ENCODE results near the gene AK9. TPM values are rescaled to one million over a fixed set of nuclear protein-coding genes. Genes with fewer than 3 reads are reported as not detected.

Gene AK9
- total RNA-seq, 1 donor from 2014 or later, result 5.8 TPM

DNA sequence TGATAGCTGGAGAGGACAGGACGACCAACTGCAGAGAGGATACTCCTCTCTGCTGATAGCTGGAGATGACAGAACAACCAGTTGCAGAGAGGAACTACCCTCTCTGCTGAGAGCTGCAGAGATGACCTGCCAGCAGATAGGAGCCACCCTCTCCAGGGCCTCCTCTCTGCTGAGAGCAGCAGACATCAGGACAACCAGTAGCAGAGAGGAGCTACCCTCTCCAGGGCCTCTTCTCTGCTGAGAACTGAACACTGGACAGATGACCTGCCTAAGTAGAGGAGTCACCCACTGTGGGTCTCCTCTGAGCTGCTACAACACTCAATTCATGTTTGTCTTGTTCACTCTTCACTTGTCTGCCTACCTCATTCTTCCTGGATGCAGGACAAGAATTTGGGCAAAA lies 180.6 kb downstream of the AK9 start:
- DNase-seq, result no peak

DNA sequence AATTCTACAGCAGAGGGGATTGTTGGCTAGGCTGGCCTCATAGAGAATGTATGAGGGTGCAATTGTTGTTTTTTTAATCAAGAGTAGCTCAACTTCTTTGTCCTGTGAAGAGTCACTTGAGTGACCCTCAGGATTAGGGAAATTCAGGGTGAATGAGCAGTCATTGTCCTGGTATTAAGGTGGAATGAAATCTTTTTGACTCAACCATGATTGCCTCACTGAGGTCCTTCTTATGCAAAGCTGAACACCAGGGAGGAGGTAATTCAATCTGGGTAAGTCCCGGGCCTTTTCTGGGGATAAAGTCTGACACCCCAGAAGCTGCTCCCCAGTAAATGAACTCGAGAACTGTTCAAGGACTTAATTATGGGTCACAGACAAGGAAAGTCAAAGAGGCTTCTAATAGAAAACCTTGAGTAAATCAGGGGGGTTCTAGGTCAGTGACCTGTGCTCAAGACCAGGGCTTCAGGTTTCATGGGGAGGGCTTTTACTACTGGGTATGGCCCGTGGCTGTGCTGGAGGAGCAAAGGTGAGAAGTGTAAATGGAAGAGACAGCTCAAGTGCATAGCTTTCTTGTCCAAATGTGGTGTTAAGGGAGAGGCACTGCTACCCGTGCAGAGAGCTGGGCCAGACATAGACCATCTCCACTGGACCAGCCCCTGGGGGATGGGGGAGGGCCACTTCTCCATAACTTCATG lies 182.7 kb downstream of the AK9 start:
- no peak for DNase-seq

DNA sequence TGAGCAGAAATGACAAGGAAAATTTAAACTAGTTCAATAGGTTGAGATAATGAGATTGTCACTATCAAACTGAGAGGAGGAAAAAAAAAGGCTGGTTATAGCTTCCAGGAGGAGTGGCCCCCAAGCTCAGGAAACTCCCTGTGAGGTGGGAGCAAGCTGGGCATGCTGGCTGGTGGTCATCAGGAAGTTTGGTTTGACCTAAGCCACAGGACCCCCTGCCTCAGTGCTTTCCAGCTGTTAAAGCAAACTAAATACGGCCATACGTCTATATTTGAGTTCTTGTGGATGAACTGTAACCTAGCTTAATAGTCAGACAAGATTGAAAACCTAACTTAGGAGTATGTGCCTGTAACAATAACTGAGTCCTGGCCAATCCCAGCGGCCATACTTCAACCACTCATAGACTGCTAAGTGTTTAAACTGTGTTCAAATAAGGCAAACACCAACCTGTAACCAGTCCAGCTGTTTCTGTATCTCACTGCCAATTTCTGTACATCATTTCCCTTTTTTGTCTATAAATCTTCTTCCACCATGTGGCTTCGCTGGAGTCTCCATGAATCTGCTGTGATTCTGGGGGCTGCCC lies 183.4 kb downstream of the AK9 start:
- no peak for DNase-seq

DNA sequence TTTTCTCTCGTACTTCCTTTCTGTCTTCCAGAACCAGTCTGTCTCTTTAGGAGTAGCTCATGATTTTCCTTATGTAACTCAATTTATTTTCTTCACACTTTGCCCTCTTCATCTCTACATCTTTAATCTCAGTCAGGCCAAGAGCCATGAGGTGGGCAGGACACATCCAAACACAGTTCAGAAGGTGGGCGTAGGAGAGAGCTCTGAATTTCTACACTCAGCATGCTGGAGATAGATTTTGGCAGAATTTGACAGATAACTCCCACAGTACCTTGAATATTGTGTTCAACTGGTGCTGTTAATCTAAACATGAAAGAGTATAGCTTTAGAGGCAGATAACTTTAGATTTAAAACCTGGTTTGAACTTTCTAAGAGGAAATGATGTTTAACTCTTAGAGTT lies 184.2 kb downstream of the AK9 start:
- DNase-seq, result no peak

DNA sequence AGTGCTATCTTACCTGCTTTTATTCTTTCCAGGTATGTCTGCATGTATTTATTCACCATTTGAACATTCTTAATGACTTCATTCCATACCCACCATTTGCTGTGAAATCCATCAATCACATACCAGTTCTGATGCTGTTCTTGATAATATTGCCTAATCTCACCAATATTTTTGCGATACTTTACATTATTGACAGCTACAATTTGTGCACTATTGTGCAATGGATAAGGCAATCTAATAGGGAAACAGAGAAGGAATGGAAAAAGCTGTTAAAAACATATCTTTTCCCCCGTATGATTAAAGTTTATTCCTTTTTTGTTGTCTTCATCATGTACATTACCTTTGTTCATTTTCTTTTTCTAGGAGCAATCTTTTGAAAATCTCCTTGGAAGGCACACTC lies 184.7 kb downstream of the AK9 start:
- DNase-seq, result no peak

DNA sequence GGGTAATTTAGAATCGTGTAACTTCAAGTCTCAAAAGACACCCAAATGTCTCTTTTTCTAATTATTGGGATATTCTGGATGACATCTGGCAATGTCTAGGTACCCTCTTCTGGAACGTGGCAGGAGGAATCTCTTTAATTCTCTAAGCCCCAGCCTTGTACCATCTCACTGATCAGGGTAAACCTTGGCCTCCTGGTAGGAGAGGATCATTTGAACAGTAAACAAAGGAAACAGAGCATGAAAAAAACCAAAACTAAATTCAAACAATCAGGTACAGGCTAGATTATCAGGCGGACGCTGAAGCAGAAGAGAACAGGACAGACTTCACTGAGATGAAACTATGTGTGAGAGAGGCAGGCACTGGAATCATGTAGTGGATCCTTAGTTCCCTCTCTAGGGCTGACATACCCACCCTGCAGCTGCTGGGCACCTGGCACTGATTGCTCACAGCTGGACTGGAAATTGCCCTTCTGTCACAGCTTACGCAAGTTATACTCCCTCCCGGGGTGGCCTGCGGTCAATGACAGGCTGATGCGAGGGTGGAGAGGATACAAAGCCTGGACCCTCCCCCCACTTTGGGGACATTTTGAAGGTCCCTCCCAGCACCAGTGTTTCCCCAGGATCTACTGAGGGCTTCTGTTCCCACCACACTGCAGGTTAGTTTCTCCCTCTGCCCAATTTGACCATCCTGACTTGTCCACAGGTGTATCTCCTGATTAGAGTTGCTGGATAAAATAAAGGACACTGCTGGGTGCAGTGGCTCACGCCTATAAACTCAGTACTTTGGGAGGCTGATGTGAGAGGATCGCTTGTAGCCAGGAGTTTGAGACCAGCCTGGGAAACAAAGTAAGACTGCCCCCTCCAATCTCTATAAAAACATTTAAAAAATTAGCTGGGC lies 187.4 kb downstream of the AK9 start:
- DNase-seq, result no peak

DNA sequence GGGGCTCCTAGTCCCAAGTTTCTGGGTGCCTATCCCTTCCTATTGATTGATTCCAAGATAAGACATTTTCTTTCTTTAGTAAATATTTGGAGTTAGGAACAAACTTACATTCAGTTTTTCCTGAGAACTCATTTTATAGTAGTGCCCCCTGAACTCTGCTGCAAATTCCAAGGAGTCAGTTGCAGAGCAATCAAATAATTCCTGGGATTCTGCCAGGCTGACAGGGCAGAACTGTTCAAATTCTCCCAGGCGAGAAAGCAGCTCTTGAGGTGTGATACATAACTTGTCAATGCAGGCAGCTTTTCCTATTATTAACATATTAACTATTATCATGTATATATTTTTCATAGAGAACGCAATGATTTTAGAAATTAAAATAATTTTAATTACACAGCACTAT lies 192.1 kb downstream of the AK9 start:
- no peak for DNase-seq

DNA sequence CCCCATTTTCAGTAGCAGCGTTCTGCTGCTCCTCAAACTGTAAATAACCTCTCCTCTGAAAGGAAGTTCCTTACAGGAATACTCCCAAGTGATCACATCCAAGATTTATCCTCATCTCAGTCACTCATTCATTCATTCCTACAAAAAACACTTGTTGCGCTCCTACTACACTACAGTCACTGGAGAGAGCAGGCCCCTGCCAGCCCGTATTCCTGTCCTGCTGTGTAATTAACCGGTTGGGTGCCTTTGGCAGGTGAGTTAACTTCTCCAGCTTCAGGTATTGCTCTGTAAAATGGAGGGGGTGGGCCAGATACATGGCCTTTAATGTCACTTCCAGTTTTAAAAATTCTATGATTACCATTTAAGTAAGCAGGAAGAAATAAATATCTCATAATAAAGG lies 192.9 kb downstream of the AK9 start:
- DNase-seq, result no peak

DNA sequence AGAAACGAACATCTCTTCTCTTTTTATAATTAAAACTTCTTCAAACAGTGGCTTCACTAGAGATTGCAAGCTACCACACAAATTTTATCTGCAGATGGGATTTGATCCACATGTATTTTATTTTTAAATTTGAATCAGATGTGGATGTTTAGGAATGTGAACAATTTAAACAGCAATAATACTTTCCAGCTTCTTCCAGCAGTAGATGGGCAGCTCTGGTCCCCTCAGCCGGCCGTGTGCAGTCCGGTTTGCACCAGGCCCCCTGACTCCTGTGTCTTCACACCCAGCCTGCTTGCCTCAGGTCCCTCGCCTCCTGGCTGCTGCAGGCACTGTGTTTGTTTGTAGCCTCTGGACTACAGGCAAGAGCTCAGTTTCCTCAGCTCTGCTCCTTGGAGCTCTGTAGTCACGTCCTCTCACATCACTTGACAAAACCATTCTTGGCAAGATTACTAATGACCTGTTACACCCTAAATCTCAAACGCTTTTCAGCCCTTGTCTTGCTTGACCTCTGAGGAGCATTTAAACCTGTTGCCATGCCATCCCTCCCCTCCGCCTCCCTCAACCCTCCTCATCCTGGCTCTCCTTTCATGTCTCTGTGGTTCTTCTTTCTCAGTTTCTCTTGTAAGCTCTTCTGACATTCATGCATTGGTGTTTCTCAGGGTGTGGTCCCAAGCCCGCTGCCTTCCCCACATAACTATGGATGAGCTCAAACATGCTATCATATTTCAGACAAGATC lies 194.8 kb downstream of the AK9 start:
- no peak for DNase-seq

DNA sequence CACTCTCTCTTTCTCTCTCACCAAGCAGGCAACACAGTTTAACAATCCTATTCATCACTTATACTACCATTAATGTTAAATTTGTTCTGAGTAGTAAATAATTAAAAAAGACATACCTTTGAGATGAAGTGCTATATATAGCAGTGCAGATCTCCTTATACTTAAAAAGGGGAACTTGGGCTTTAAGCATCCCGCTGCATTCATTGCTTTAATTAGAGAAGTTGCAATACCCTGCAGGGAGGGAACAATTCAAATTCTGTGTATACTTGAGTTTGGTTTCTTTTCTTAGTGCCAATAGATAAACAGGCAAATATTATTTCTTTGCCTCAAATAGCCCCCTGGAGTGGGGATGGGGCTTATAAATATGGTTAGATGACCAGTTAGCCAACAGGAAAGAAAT lies 197.1 kb downstream of the AK9 start:
- DNase-seq, result no peak

DNA sequence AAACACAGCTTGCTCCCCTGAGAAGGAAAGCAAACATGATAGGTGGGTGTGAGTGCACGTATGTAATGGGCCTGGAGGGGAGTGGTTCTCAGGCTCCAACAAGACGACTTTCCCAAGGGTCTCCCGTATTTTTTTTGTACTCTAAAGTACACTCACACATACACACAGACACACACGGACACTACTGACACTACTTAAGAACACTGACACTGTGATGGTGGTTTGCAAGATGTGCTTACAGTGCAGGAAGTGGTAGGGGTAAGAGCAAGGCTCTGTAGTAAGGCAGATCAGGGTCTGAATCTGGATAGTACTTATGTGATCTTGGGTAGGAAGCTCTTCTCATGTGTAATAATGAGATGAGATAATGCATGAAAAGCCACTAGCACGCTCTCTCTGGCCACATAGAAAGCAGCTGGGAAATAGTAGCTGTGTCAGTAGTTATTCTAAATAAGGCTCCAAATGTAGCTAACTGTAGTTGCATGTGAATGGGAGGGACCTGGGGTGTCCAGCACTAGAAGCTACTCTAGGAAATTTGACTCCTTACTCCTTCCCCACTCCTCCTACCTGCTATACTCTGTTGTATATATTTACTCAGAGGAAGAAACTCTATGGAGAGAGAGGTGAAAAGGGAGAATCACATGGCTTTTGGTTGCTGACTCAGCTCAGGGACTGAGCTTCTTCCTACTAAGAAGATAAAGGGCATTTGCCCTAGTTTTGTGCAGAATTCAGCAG lies 199.6 kb downstream of the AK9 start:
- no peak for DNase-seq

DNA sequence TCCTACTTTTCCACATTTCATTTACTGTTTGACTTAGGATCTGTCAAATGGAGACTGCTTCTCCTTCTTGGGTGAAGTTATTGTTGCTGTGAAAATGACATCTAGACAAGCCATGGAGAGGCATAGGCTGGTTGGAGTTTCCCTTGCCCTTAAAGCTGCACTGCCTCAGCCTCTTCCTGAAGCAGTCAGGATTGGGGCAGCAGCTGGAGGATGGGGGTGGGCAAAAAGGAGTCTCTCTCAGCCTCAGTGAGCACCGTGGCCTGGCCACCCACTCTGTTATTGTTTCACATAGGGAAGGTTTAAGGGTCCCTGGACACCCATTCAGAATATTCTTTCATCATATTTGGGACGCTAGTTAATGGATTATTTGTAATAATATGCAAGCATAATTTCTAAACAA lies 200.3 kb downstream of the AK9 start:
- DNase-seq, result no peak

DNA sequence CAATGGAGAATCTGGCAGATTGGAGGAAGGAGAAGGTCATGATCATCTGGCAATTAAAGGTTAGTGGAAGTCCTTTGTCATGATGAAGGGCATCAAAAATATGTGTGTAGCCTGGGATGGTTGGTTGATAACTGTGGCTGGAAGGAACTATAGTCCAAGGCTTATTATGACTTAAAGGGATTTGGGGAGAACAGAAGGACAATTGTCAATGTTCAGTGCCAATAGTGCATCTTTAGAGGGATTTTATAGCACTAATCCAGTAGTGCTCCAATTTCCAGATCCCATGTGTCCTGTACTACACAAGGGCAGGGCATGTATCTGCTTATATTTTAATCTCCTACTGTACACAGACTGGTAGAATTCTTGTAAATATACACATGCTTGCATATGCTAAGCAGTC lies 203.0 kb downstream of the AK9 start:
- no peak for DNase-seq

DNA sequence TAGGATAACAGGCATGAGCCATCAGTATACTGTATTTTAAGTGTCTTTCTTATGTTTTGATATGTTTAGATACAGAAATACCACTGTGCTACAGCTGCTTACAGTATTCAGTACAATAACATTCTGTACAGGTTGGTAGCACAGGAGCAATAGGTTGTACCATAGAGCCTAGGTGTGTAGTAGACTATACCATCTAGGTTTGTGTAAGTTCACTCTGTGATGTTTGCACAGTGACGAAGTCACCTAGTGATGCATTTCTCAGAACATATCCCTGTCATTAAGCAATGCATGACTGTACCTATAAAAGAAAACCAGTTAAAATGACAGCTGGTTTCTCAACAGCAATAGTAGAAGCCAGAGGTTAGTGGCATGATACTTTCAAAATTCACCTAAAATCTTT lies 204.9 kb downstream of the AK9 start:
- no peak for DNase-seq

DNA sequence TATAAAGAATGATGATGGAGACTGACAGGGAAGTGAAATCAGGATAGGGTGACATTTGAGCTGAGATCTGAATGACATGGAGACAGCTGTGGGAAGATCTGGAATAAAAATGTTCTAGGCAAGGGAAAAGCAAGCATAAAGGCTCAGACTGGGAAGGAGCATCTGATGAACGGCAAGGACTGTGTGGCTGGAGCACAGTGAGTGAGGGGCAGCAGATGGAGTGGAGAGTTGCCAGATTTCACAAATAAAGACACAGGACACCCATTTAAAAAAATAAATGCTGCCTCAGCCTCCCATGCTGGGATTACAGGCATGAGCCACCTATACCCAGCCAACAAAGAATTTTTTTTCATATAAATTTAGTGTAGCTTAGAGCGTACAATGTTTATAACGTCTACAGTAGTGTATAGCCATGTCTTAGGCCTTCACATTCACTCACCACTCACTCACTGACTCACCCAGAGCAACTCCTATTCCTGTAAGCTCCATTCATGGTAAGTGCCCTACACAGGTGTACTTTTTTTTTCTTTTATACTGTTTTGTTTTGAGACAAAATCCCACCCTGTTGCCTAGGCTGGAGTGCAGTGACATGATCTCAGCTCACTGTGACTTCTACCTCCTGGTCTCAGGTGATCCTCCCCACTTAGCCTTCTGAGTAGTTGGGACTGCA lies 205.6 kb downstream of the AK9 start:
- no peak for DNase-seq

DNA sequence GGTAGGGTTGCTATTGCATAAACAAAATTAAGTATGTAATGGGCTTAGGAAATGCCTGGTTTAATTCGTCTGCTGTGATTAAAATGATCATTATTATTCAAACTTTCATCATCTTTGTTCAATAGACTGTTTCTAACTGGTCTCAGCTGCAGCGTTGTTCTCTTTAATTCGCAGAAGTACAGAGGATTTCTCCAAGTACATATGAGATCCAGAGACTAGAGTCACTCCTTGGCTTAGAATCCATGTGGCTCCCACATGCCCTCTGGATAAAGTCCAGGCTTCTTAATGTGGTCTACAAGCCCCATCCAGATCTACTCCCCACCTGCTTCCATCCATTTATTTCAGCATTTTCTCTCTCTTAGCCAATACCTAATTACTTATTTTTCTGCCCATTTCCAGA lies 206.9 kb downstream of the AK9 start:
- DNase-seq, result peak; percentile 85

DNA sequence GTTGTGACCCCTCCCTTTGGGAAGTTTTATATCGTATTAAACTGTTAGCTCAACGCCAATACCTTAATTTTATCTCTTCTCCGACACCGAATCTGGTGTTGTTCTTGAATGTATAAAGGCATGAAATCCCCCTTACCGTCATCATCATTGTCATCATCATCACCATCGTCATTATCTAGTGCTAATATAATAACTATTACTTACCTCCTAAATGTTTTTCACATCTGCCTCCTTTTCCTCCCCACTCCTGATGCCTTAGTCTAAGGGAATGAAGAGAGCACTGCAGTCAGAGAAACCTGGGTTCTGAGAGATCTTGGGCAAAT lies 207.3 kb downstream of the AK9 start:
- peak; percentile 48 for DNase-seq

DNA sequence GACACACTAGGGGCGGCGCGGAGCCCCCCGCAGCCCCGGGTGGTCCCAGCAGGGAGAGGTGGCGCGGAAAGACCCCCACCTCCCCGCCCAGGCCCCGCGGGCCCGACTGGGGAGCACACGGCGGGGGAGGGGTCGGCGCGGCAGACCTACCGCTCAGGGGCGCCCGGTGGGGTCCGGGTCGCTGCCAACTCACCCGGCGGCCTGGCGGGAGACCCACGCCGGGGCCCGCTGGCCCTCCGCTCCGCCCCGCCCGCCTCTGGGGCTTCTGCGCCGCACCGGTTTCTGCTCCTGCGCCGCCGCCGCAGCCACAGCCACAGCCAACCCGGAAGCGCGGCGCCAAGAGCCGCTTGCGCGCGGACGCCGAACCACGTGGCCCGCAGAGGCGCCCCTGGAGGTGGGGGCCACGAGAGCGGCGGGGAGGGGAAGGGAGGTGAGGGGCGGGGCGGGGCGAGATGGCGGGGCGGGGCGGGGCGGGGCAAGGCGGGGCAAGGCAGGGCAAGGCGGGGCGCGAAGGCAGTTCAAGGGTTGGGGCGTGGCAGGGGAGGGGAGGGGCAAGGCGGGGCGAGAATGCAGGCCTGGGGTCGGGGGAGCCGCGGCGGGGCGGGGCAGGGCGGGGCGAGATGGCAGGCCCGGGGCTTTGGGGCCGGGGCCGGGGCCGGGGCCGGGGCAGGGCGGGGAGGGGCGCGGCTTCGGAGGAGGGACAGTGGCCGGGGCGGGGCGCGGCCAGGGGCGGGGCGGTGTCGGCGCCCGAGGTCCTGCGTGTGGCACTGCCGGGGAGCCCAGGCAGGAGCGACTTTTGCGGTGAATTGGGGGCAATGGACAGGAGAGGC lies 207.9 kb downstream of the AK9 start, which contains the start of gene ZBTB24:
Gene ZBTB24 (minus strand): TSS at position 315 of the 830 bp plus-strand sequence. CDS start 1,193 bp downstream, outside the sequence.
- peak; percentile 80 for DNase-seq

DNA sequence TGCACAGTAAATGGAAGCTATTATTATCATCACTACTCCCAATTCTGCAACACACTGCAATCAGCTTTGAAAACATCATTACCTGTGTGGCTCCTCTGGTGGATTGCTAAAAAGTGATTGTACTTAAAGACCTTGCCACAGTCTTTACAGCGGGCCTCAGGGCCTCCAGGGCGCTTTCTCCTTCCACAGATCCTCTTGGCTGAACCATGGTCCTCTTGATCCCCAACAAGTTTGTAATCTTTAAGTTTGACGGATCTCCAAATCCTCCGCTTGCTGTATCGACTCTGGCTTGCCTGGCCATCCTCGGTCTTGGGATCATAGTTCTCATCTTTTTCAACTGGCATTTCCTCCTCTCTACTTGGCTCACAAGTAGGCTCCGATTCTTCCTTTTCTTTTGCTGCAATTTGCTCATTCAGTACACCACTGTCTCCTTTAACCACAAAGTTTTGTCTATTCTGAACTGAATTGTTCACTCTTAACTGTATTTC lies 210.0 kb downstream of the AK9 start:
- no peak for DNase-seq
